Right ventricle myocardium inferior (tissue), 1 donor: ENCODE measurements around the gene C2CD5. TPM values are rescaled to one million over a fixed set of nuclear protein-coding genes. Genes with fewer than 3 reads are reported as not detected.
"Not testable (repeated sequence)": the region's sequence is repeated elsewhere in the genome, so short reads cannot be mapped to it uniquely, and the experiment has no call there.

Source experiments
- ATAC-seq: fragments of 200-7000 bp; cut with Tn5 transposase; one replicate; pipeline ENCODE4 v1.9.1; 2020; ENCODE audit warnings: mild to moderate bottlenecking, moderate library complexity
- DNase-seq: peaks from one replicate; pipeline ENCODE4 v3.0.0; 2021; ENCODE audit errors: missing footprints
- intact Hi-C: fragments of 100-400 bp; cut with DNase I; formaldehyde crosslinking; loops from one replicate; pipeline ENCODE4 v1.11.0; 2022
- total RNA-seq: library from RNA; stranded (reverse); fragmentation: NEBNext Ultra II Directional; extraction: Animal tissue kit (Norgen Biotek cat#: 25700); gene quantifications from one replicate; pipeline ENCODE4 v1.2.1, GENCODE V29; 2021
- donor health status: DM: no; HTN: yes; CAD: no; lungs with severe emphysema.

The C2CD5 gene
- total RNA-seq, 1 donor from 2014 or later: 22.0 TPM

- DNase-seq: no peak
- intact Hi-C loops: no loop called here
- no peak for ATAC-seq
Observed at GRCh38 chr12:22491034-22491433, 53.3 kb downstream of the C2CD5 start.

GRCh38 chr12:22488478-22488877 is 55.9 kb downstream of the C2CD5 start:
- no peak for DNase-seq
- intact Hi-C loops: no loop called here
- no peak for ATAC-seq

GRCh38 chr12:22487683-22488082 is 56.7 kb downstream of the C2CD5 start:
- DNase-seq, ATAC-seq, intact Hi-C loops: not testable (repeated sequence)

- DNase-seq (no peak), ATAC-seq (no peak)
- intact Hi-C loops: no loop called here
Observed at GRCh38 chr12:22481547-22482104, 62.7 kb downstream of the C2CD5 start.

GRCh38 chr12:22480814-22481213 is 63.5 kb downstream of the C2CD5 start:
- intact Hi-C loops, ATAC-seq, DNase-seq: not testable (repeated sequence)

- intact Hi-C loops: no loop called here
- ATAC-seq: no peak
- no peak for DNase-seq
Observed at GRCh38 chr12:22480016-22480415, 64.3 kb downstream of the C2CD5 start.

GRCh38 chr12:22477894-22478287 is 66.5 kb downstream of the C2CD5 start:
- DNase-seq (no peak), ATAC-seq (no peak)
- intact Hi-C loops: no loop called here

- no peak for DNase-seq
- ATAC-seq: no peak
- intact Hi-C loops: no loop called here
Observed at GRCh38 chr12:22477166-22477893, 67.0 kb downstream of the C2CD5 start.

GRCh38 chr12:22476133-22476532 is 68.2 kb downstream of the C2CD5 start:
- DNase-seq (no peak), ATAC-seq (no peak)
- intact Hi-C loops: no loop called here

GRCh38 chr12:22474970-22475720 is 69.2 kb downstream of the C2CD5 start:
- intact Hi-C loops: no loop called here
- ATAC-seq (no peak), DNase-seq (no peak)

GRCh38 chr12:22473212-22473611 is 71.1 kb downstream of the C2CD5 start:
- DNase-seq (no peak), ATAC-seq (no peak)
- intact Hi-C loops: no loop called here

- DNase-seq (no peak), ATAC-seq (no peak)
Observed at GRCh38 chr12:22467190-22467589, 77.2 kb downstream of the C2CD5 start.

GRCh38 chr12:22463306-22463705 is 81.0 kb downstream of the C2CD5 start:
- no peak for ATAC-seq
- intact Hi-C loops: no loop called here

More at GRCh38 chr12:22467190-22467589, 77.2 kb downstream of the C2CD5 start:
- intact Hi-C loops: no loop called here

GRCh38 chr12:22461786-22462185 is 82.6 kb downstream of the C2CD5 start:
- DNase-seq (no peak), ATAC-seq (no peak)
- intact Hi-C loops: loop anchor here (2.0 kb wide), 1 partner anchor 379 kb away; no protein-coding TSS in a partner anchor

More at GRCh38 chr12:22463306-22463705, 81.0 kb downstream of the C2CD5 start:
- no peak for DNase-seq

- intact Hi-C loops: loop anchor here (2.0 kb wide), 1 partner anchor 377 kb away; no protein-coding TSS in a partner anchor
- DNase-seq (no peak), ATAC-seq (peak; percentile 37)
Observed at GRCh38 chr12:22459838-22460490, 84.4 kb downstream of the C2CD5 start.

GRCh38 chr12:22458298-22458937 is 85.9 kb downstream of the C2CD5 start:
- intact Hi-C loops: no loop called here
- DNase-seq: no peak

GRCh38 chr12:22457085-22457484 is 87.3 kb downstream of the C2CD5 start:
- ATAC-seq: no peak
- intact Hi-C loops: no loop called here
- no peak for DNase-seq

More at GRCh38 chr12:22458298-22458937, 85.9 kb downstream of the C2CD5 start:
- ATAC-seq: no peak

GRCh38 chr12:22453511-22453910 is 90.8 kb downstream of the C2CD5 start:
- intact Hi-C loops: no loop called here
- ATAC-seq (no peak), DNase-seq (no peak)

GRCh38 chr12:22447223-22447622 is 97.1 kb downstream of the C2CD5 start:
- intact Hi-C loops: no loop called here
- DNase-seq: no peak
- no peak for ATAC-seq
